ENCODE data around the gene CHMP2A. TPM values are rescaled to one million over a fixed set of nuclear protein-coding genes. Genes with fewer than 3 reads are reported as not detected.
"Not testable (repeated sequence)": the region's sequence is repeated elsewhere in the genome, so short reads cannot be mapped to it uniquely, and the experiment has no call there.

The CHMP2A gene
- polyA plus RNA-seq, 10 donors = 63.5 to 82.8 (median 72.7) TPM

- DNase-seq = peak; percentile 98 to 100 (median 99)
Observed at GRCh38 chr19:58543826-58544590, 10.9 kb downstream of the CHMP2A start, which contains the start of gene TRIM28. TSS of gene TRIM28 (plus strand) at chr19:58544064. CDS start at chr19:58544758, 694 bp downstream.

DNA sequence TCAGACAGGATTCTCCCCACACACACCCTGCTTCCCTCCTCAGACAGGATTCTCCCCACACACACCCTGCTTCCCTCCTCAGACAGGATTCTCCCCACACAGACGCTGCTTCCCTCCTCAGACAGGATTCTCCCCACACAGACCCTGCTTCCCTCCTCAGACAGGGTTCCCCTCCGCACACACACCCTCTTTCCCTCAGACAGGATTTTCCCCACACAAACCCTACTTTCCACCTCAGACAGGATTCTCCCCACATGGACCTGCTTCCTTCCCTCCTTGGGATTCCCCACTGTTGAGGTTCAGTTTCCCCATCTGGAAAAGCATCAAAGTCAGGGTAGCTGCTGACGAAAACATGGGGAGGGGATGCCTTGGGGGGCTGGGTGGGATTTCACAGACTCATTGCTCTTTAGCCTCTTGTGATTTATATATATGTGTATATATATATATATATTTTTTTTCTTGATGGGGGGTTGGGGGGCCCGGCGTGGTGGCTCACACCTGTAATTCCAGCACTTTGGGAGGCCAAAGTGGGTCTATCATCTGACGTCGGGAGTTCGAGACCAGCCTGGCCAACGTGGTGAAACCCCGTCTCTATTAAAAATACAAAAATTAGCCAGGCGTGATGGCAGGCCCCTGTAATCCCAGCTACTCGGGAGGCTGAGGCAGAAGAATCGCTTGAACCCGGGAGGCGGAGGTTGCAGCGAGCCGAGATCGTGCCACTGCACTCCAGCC lies 12.1 kb downstream of the CHMP2A start:
- not testable (repeated sequence) for DNase-seq

GRCh38 chr19:58539169-58539559 lies 15.7 kb downstream of the CHMP2A start:
- DNase-seq = not testable (repeated sequence)

- DNase-seq = peak in 1 of 3 donors; percentile 75
Observed at GRCh38 chr19:58538257-58539168, 16.4 kb downstream of the CHMP2A start.

- no peak for DNase-seq
Observed at GRCh38 chr19:58536852-58537798, 17.8 kb downstream of the CHMP2A start.

- no peak for DNase-seq
Observed at GRCh38 chr19:58535857-58536256, 19.0 kb downstream of the CHMP2A start.

- DNase-seq = no peak
Observed at GRCh38 chr19:58531034-58531840, 23.7 kb downstream of the CHMP2A start.

DNA sequence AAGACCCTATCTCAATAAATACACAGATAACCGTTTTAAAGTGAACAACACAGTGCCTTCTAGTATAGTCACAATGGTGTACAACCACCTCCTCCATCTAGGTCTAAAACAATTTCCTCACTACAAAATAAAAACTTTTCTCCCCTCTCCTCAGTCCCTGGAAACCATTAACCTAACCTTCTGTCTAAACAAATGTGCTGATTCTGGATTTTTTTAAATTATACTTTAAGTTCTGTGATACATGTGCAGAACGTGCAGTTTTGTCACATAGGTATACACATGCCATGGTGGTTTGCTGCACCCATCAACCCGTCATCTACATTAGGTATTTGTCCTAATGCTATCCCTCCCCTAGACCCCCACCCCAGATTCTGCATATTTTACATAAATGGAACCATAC lies 25.5 kb downstream of the CHMP2A start:
- DNase-seq = no peak

GRCh38 chr19:58522709-58523108 lies 32.2 kb downstream of the CHMP2A start:
- DNase-seq = no peak

GRCh38 chr19:58521651-58522050 lies 33.3 kb downstream of the CHMP2A start:
- DNase-seq = no peak

- no peak for DNase-seq
Observed at GRCh38 chr19:58520257-58520599, 34.7 kb downstream of the CHMP2A start.

GRCh38 chr19:58519355-58520256 lies 35.3 kb downstream of the CHMP2A start, which contains the start of gene ZBTB45:
TSS of gene ZBTB45 (minus strand) at chr19:58519810. CDS start at chr19:58517673, 2,137 bp downstream.
- DNase-seq = peak; percentile 94 to 98 (median 97)

GRCh38 chr19:58519087-58519354 lies 35.9 kb downstream of the CHMP2A start:
- peak; percentile 63 to 91 (median 77) for DNase-seq

- DNase-seq = no peak
Observed at GRCh38 chr19:58518256-58519086, 36.4 kb downstream of the CHMP2A start.

GRCh38 chr19:58516964-58517833 lies 37.7 kb downstream of the CHMP2A start:
- DNase-seq = no peak

GRCh38 chr19:58516246-58516836 lies 38.6 kb downstream of the CHMP2A start:
- DNase-seq = no peak

GRCh38 chr19:58515259-58515658 lies 39.6 kb downstream of the CHMP2A start:
- no peak for DNase-seq

Data from muscle of back (tissue), 11 donors.